Inferior parietal cortex (tissue), 1 donor: ENCODE data around the gene COL6A2.
"Not testable (repeated sequence)": the region's sequence is repeated elsewhere in the genome, so short reads cannot be mapped to it uniquely, and the experiment has no call there.

Source experiments
- DNase-seq: peaks from one replicate; pipeline ENCODE4 v3.0.0-alpha.2; 2016; ENCODE audit errors: extremely low spot score

COL6A2 gene

DNA sequence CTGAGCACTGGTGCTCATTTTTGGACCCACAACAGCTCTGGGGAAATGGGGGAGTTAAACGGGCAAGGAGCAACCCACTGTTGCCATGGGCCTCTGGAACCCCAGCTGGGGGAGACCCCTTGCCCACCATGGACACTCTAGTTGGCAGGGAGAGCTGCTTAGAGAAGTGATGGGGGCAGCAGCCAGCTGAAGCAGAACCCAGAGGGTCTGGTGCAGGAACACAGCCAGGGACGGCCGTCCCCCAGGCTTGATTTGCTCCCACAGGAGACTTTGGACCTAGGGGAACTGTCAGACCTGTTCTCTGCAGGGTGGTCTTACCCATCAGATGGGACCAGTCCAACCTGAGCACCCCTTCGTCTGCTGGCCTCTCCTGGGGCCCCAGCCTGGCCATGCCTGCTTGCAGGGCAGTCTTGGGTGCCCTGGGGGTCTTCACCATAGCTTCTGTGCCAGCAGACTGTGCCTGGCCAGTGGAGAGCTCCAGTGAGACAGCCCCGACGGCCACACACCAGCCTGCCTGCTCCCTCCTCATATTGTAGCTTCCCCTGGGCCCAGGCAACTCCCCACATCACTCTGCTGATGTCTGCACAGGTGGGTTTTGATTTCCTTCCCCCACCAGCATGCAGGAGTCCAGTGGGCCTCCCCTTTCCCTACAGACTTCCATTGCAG, 75.1 kb downstream of the COL6A2 start:
- DNase-seq = no peak

- no peak for DNase-seq
These were observed 75.7 kb downstream of the COL6A2 start for GRCh38 chr21:46173573-46173972.

- DNase-seq = not testable (repeated sequence)
These were observed 78.7 kb downstream of the COL6A2 start for GRCh38 chr21:46176443-46177129.

GRCh38 chr21:46178961-46179360, 81.0 kb downstream of the COL6A2 start:
- no peak for DNase-seq
